ENCODE measurements around the gene TMEM154. TPM values are rescaled to one million over a fixed set of nuclear protein-coding genes. Genes with fewer than 3 reads are reported as not detected.

The TMEM154 gene
- total and polyA plus RNA-seq, 12 donors, result 0.10 to 3.6 (median 0.33) TPM; not detected in 1

DNA sequence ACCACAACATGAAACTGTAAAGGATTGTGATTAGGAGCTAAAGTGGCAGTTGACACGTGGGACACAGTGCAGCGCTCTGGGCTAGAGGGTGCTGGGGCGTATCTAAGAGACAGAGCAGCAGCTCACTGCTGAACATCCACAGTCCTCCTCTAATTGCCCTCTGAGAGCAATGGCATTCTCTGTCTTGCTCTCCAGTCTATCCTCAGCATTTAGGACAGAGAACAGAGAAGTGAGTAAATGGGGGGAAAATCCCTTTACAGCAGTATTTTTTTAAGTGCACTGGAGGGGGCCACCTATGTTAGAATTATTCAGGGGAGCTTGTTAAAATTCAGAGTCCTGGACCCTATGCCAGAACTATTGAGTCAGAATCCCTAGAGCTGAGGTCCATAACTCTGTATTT, 4.2 kb upstream of the TMEM154 start:
- DNase-seq, result no peak
- no peaks in the 10 kb centered on the region for H3K36me3 ChIP-seq (replicated peaks in 1 of 2)
- intact Hi-C loops (cut with DNase I), result no loop called here
- TF ChIP-seq, protein P1, sequence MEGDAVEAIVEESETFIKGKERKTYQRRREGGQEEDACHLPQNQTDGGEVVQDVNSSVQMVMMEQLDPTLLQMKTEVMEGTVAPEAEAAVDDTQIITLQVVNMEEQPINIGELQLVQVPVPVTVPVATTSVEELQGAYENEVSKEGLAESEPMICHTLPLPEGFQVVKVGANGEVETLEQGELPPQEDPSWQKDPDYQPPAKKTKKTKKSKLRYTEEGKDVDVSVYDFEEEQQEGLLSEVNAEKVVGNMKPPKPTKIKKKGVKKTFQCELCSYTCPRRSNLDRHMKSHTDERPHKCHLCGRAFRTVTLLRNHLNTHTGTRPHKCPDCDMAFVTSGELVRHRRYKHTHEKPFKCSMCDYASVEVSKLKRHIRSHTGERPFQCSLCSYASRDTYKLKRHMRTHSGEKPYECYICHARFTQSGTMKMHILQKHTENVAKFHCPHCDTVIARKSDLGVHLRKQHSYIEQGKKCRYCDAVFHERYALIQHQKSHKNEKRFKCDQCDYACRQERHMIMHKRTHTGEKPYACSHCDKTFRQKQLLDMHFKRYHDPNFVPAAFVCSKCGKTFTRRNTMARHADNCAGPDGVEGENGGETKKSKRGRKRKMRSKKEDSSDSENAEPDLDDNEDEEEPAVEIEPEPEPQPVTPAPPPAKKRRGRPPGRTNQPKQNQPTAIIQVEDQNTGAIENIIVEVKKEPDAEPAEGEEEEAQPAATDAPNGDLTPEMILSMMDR (IDR thresholded peaks at IDR 0.05), result no peak
- no peak for TF ChIP-seq POLR2A (IDR thresholded peaks at IDR 0.05)
- no peaks in the 10 kb centered on the region for H3K4me1 ChIP-seq (replicated peaks in 1 of 2)
- WGBS, 4 donors, result 80 to 85% (median 82%) methylated on average over 3 of the region's 3 CpGs
- H3K27ac ChIP-seq, result no peak overlapping the region
- H3K27me3 ChIP-seq, result no peaks in the 10 kb centered on the region
- H3K9me3 ChIP-seq (replicated peaks in 1 of 3), result no peaks in the 10 kb centered on the region
- no peak overlapping the region for H3K4me3 ChIP-seq

GRCh38 chr4:152682143-152682941, 2.5 kb upstream of the TMEM154 start:
- Histone ChIP-seq H3K27ac (no peak overlapping the region), H3K27me3 (no peaks in the 10 kb centered on the region), H3K36me3 (replicated peaks in 1 of 2) (no peaks in the 10 kb centered on the region), H3K4me3 (no peak overlapping the region), H3K4me1 (replicated peaks in 1 of 2) (no peaks in the 10 kb centered on the region), H3K9me3 (replicated peaks in 1 of 3) (no peaks in the 10 kb centered on the region)
- WGBS, 4 donors, result 60 to 68% (median 63%) methylated on average over 8 to 9 of the region's 9 CpGs
- intact Hi-C loops (cut with DNase I), result no loop called here
- DNase-seq, result peak in 1 of 7 donors; percentile 8
- no peak for TF ChIP-seq POLR2A (IDR thresholded peaks at IDR 0.05)
- TF ChIP-seq, protein P1 (IDR thresholded peaks at IDR 0.05), result no peak

DNA sequence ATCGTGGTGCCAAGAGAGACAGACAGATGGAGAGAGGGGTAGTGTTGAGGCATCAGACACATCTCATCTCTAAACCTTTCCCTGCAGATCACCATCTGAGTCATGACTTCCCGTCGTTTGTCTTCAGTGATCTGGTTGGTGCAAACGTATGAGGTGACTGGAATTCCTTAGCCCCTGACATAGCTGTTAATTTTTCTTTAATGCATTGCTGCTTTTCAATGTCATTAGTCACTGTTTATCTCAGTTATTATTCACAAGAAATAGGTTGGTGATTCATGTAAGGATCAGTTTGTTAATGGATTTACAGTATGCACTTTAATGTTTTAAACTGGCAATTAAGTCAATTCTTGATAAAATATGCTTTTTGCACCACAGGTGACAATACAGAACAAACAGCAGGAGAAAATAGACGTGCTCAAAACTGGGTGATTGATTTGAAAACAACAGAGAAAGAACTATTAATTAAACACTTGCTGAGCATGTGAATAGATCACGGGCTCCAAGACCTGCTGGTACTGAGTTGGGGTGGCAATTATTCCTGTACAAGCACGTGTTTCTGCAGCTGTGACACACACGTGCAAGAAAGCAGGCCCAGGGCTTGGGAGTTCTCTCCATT, 1.3 kb upstream of the TMEM154 start:
- DNase-seq, result no peak
- 55 to 75% (median 69%) methylated on average over 7 to 8 of the region's 8 CpGs for WGBS, 4 donors
- intact Hi-C loops (cut with DNase I), result no loop called here
- Histone ChIP-seq H3K4me3 (no peak overlapping the region), H3K36me3 (replicated peaks in 1 of 2) (no peaks in the 10 kb centered on the region), H3K4me1 (replicated peaks in 1 of 2) (no peaks in the 10 kb centered on the region), H3K27me3 (no peaks in the 10 kb centered on the region), H3K9me3 (replicated peaks in 1 of 3) (no peaks in the 10 kb centered on the region), H3K27ac (no peak overlapping the region)
- no peak for TF ChIP-seq POLR2A (IDR thresholded peaks at IDR 0.05)
- TF ChIP-seq, protein P1 (IDR thresholded peaks at IDR 0.05), result no peak

DNA sequence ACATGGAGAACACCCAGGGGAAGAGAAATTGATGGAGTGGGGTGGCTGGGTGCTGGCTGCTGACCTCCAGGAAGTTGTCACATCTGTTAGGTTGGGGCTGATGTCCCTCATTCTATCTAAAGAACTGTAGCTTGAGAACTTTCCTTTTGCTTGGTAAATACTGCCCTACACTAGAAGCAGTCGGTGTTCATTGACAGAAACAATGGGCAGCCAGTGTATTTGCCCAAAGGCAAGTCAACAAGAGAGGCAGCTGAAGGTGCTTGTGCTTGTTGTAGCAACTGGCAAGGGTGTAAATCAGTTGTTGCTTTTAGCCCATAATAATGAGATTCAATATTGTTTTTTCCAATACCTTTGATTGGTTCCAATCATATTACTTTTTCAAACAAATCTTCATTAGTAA, 956 bp downstream of the TMEM154 start:
- Histone ChIP-seq H3K4me3 (no peak overlapping the region), H3K27me3 (no peaks in the 10 kb centered on the region), H3K27ac (no peak overlapping the region), H3K36me3 (replicated peaks in 1 of 2) (no peaks in the 10 kb centered on the region), H3K9me3 (replicated peaks in 1 of 3) (no peaks in the 10 kb centered on the region), H3K4me1 (replicated peaks in 1 of 2) (no peaks in the 10 kb centered on the region)
- TF ChIP-seq POLR2A (IDR thresholded peaks at IDR 0.05), result no peak
- TF ChIP-seq, protein P1 (IDR thresholded peaks at IDR 0.05), result no peak
- WGBS, 4 donors, result 67 to 79% (median 69%) methylated on average over 1 of the region's 1 CpG
- no peak for DNase-seq
- intact Hi-C loops (cut with DNase I), result no loop called here
